Panc1 (cell line): Measurements from ENCODE around the gene ATOH7. TPM values are rescaled to one million over a fixed set of nuclear protein-coding genes. Genes with fewer than 3 reads are reported as not detected.

Source experiments
- ATAC-seq: fragments of 200-7000 bp; cut with Tn5 transposase; 2 replicates; pipeline ENCODE4 v1.9.1; 2020; ENCODE audit warnings: mild to moderate bottlenecking, moderate library complexity
- BruUV-seq: library from RNA; stranded (reverse); fragments of 400-500 nt; replicated peaks from 2 replicates; lab custom pipeline; 2021; lab: Mats Ljungman, UMichigan
- CTCF ChIA-PET: fragments of 300-600 bp; sonication (Branson Sonifier 250); formaldehyde crosslinking; loops from one replicate; lab custom pipeline; 2022; ENCODE audit warnings: antibody characterized with exemption; lab: Charles Lee
- POLR2A ChIA-PET: fragments of 300-600 bp; sonication (Branson Sonifier 250); formaldehyde crosslinking; loops from one replicate; lab custom pipeline; 2022; ENCODE audit warnings: antibody characterized with exemption; lab: Charles Lee
- DNase-seq: peaks from one replicate; pipeline ENCODE4 v3.0.0-alpha.2; 2010; ENCODE audit warnings: low read depth, low spot score
- H3K27ac ChIP-seq: 2 replicates; pipeline ENCODE4 v1.5.1; 2011; ENCODE audit warnings: mild to moderate bottlenecking, low read length, inconsistent platforms
- H3K27me3 ChIP-seq: fragments of 200-500 bp; sonication (Bioruptor generic); 2 replicates; pipeline ENCODE4 v1.6.0; 2014; ENCODE audit warnings: low read length, inconsistent platforms; ENCODE audit not compliant: control insufficient read depth, insufficient read depth
- H3K36me3 ChIP-seq: fragments of 200-500 bp; sonication (Bioruptor generic); 2 replicates; pipeline ENCODE4 v1.5.1; 2014; ENCODE audit warnings: inconsistent platforms, mild to moderate bottlenecking, low read length, moderate library complexity; ENCODE audit not compliant: control insufficient read depth, insufficient read depth
- H3K4me1 ChIP-seq: 2 replicates; pipeline ENCODE4 v1.5.1; 2011; ENCODE audit warnings: inconsistent platforms, mild to moderate bottlenecking, low read length, moderate library complexity; ENCODE audit not compliant: control insufficient read depth, insufficient read depth
- H3K4me3 ChIP-seq, 2 experiments: 2 replicates each; pipeline ENCODE4 v1.5.1; 2011 to 2012; ENCODE audit warnings: low read depth in 2 of 2, low read length in 2 of 2, mild to moderate bottlenecking in 2 of 2, inconsistent platforms in 1 of 2, moderate library complexity in 1 of 2
- H3K9me3 ChIP-seq: fragments of 200-500 bp; sonication (Bioruptor generic); 2 replicates; pipeline ENCODE4 v1.5.1; 2014; ENCODE audit warnings: low read depth, mild to moderate bottlenecking, inconsistent platforms, low read length, moderate library complexity; ENCODE audit not compliant: control insufficient read depth, insufficient read depth
- CTCF ChIP-seq: fragments of 450-650 bp; IDR thresholded peaks from 2 replicates; pipeline ENCODE4 v1.5.1; 2017; ENCODE audit warnings: mild to moderate bottlenecking
- POLR2AphosphoS5 ChIP-seq: IDR thresholded peaks from 2 replicates; pipeline ENCODE4 v1.6.1; 2012; ENCODE audit warnings: mild to moderate bottlenecking, low read depth, low read length, moderate library complexity
- REST ChIP-seq, 2 experiments: IDR thresholded peaks; 2 replicates each; pipeline ENCODE4 v1.6.1; 2011 to 2012; ENCODE audit warnings: low read depth in 2 of 2, control low read depth in 1 of 2, low read length in 1 of 2, mild to moderate bottlenecking in 1 of 2, moderate library complexity in 1 of 2; ENCODE audit not compliant: insufficient read depth in 1 of 2
- SIN3A ChIP-seq: IDR thresholded peaks from 2 replicates; pipeline ENCODE4 v1.6.1; 2012; ENCODE audit warnings: low read depth, mild to moderate bottlenecking, low read length, moderate library complexity, borderline replicate concordance; ENCODE audit not compliant: insufficient read depth
- TCF7L2 ChIP-seq: IDR thresholded peaks from 2 replicates; pipeline ENCODE4 v1.6.1; 2011; ENCODE audit warnings: mild to moderate bottlenecking, low read depth, low read length, inconsistent platforms
- in situ Hi-C: cut with HindIII; loops from 2 replicates; pipeline ENCODE4 v1.10.0; 2016; ENCODE audit warnings: low sequenced_read_pairs, low pct_unique_long_range_greater_than_20kb
- intact Hi-C: fragments of 100-400 bp; cut with micrococcal nuclease; formaldehyde crosslinking; loops from one replicate; pipeline ENCODE4 v1.10.0; 2022; ENCODE audit not compliant: unreplicated experiment
- total RNA-seq: library from RNA; stranded (reverse); gene quantifications from one replicate; pipeline ENCODE4 v1.2.1, GENCODE V29; 2021; ENCODE audit not compliant: unreplicated experiment

Gene ATOH7
- total RNA-seq, 1 experiment from 2014 or later, result 0.28 TPM

- Histone ChIP-seq H3K36me3 (no peaks in the 10 kb centered on the region), H3K9me3 (no peaks in the 10 kb centered on the region), H3K4me1 (peaks cover 10% of the 10 kb centered on the region; the same call in 1 of the 2 replicates), H3K27ac (no peak overlapping the region), H3K27me3 (no peaks in the 10 kb centered on the region), H3K4me3 (no peak overlapping the region)
- DNase-seq (no peak), ATAC-seq (no peak)
- BruUV-seq, result no TSS peak
- ChIA-PET POLR2A (no interaction called here), CTCF (interaction anchor here (1.0 kb wide), 1 partner anchor 132 kb away, joined by 6 read pairs; no protein-coding TSS in a partner anchor)
- TF ChIP-seq TCF7L2 (no peak), CTCF (no peak), SIN3A (no peak), POLR2AphosphoS5 (no peak), REST (IDR thresholded peaks at IDR 0.05; ENCODE audit: insufficient read depth in 1 of 2, low read depth in 2 of 2, low read length in 1 of 2) (no peak)
- intact Hi-C loops (no loop called here), in situ Hi-C loops (no loop called here)
These were observed 7.1 kb downstream of the ATOH7 start for GRCh38 chr10:68224810-68225209.

- H3K4me3 ChIP-seq, result no peak overlapping the region
- peaks cover 10% of the 10 kb centered on the region; the same call in 1 of the 2 replicates for H3K4me1 ChIP-seq
- H3K27me3 ChIP-seq, result no peaks in the 10 kb centered on the region
- no TSS peak for BruUV-seq
- ATAC-seq, result peak; percentile 70
- in situ Hi-C loops, result no loop called here
- intact Hi-C loops, result no loop called here
- POLR2A ChIA-PET, result no interaction called here
- H3K36me3 ChIP-seq, result no peaks in the 10 kb centered on the region
- no peaks in the 10 kb centered on the region for H3K9me3 ChIP-seq
- CTCF ChIA-PET, result interaction anchor here (0.5 kb wide), 1 partner anchor 319 kb away, joined by 3 read pairs; no protein-coding TSS in a partner anchor
- H3K27ac ChIP-seq, result no peak overlapping the region
- DNase-seq, result no peak
- TF ChIP-seq SIN3A (no peak), CTCF (peak; percentile 47)
These were observed 8.3 kb downstream of the ATOH7 start for GRCh38 chr10:68223535-68224165.
